ENCODE measurements around the gene FAM135A.
"Not testable (repeated sequence)": the region's sequence is repeated elsewhere in the genome, so short reads cannot be mapped to it uniquely, and the experiment has no call there.

Gene FAM135A

GRCh38 chr6:70436320-70436719, 23.0 kb downstream of the FAM135A start:
- intact Hi-C loops (cut with DNase I): no loop called here
- no peak for DNase-seq

DNA sequence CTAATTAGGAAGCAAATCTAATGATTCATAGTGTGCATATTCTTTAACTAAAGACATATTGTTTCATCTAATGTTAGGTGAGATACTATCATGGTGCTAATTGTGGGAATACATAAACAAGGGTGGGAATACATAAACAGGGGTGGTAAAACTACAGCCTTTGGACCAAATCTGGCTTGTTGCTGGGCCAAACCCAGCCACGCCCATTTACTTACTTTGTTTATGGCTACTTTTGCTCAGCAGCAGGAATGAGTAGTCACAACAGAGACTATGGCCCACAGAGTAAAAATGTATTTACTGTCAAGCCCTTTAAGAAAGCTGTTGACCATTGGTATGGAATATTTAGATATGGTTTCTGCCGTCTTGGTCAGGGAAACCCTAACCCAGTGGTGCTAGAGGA, 31.7 kb downstream of the FAM135A start:
- DNase-seq: no peak
- intact Hi-C loops (cut with DNase I): no loop called here

GRCh38 chr6:70447343-70448070, 34.2 kb downstream of the FAM135A start:
- peak in 2 of 42 donors; percentile 2 to 9 for DNase-seq
- intact Hi-C loops (cut with DNase I): not testable (repeated sequence)

- intact Hi-C loops (cut with DNase I); DNase-seq: not testable (repeated sequence)
Measured at GRCh38 chr6:70453899-70454298, 40.6 kb downstream of the FAM135A start.

DNA sequence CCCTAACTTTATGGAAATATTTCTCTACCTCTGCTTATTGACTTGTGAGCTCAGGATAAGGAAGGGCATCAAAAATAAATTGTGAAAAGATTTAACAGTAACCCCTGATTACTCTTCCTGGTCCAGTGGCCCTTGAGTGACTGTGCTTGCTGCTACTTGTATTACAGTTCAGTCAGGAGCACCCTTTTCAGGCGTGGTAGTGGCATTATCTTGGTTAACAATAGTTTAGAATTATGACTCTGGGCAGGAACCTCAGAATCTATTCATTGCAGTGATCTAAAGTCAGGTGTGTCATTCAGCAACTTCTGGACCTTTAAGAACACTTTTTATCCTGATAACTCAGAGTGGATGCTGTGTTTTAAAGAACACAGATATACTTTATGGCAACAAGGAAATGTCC, 43.4 kb downstream of the FAM135A start:
- intact Hi-C loops (cut with DNase I): no loop called here

DNA sequence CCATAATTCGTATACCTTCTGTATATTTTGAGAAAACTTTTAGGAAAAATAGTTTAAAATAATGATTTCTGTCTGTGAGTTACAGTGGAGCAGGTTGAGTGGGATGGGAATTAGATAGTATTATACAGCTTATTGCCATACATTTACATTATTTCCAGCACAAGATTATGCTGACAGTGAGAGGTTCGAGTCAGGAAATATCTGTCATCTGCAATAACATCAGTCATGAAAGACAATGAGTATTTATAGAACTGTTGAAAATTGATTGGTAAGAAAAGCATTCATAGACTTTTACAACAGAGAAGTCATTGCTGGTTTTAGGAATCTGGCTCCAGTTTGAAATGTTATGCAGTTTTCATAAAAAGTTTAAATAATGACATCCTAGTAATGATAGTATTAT, 45.9 kb downstream of the FAM135A start:
- no peak for DNase-seq
- intact Hi-C loops (cut with DNase I): no loop called here

More for the DNA sequence above, 43.4 kb downstream of the FAM135A start:
- DNase-seq: no peak

DNA sequence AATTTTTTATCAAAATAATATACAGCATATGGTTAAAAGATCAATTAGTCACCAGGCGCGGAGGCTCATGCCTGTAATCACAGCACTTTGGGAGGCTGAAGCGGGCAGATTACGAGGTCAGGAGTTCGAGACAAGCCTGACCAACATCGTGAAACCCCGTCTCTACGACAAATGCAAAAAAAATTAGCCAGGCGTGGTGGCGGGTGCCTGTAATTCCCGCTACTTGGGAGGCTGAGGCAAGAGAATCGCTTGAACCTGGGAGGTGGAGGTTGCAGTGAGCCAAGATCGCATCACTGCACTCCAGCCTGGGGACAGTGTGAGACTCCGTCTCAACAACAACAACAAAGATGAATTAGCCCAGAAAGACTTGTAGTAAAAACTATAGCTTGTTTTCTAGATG, 46.4 kb downstream of the FAM135A start:
- DNase-seq; intact Hi-C loops (cut with DNase I): not testable (repeated sequence)

DNA sequence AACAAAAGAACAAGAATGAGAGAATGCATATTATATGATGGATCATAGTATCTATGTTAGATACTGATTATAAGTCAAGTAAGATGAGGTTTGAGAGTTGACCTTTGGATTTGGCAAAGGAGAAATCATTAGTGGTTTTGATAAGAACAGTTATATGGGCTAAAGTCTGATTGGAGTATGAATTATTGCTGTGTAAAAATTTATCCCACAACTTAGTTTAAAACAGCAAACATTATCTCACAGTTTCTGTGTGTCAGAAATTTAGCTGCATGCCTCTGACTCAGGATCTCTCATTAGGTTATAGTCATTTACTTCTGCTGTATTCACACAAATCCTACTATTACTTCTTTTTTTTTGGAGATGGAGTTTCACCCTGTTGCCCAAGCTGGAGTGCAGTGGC, 56.7 kb downstream of the FAM135A start:
- intact Hi-C loops (cut with DNase I): no loop called here
- DNase-seq: no peak

DNA sequence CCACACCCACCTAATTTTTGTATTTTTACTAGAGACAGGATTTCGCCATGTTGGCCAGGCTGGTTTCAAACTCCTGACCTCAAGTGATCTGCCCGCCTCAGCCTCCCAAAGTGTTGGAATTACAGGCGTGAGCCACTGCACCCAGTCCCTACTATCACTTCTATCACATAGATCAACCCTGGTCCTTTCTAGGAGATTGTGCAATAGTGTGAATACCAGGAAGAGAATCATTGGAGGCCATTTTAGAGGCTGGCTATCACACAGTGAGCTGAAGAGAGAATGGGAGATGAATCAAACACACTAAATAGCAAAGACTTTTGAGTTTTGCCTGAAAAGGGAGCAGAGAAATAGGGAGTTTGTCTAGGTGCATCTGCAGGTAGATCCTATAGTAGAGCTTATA, 57.2 kb downstream of the FAM135A start:
- DNase-seq: not testable (repeated sequence)

GRCh38 chr6:70474751-70475150, 61.4 kb downstream of the FAM135A start:
- peak in 1 of 42 donors; percentile 5 for DNase-seq
- intact Hi-C loops (cut with DNase I): no loop called here

More for the DNA sequence above, 57.2 kb downstream of the FAM135A start:
- intact Hi-C loops (cut with DNase I): not testable (repeated sequence)

DNA sequence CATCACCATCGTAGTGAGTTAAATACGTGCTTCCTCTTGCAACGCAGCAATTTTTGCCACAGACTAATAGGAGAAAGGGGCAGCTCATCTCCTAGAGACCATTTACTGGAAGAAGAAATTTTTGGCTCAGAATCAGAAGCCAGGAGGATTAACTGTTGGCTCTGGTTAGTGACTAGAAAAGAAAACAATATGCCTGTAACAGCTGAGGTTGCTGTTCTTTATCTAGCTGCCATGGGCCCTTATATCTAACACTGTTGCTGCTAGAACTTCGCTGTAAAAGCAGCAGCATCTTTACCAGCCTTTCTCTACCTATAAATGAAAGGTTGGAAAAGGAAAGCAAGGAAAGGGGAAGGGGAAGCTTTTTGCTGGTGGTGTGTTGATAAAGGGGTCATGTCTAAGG, 65.9 kb downstream of the FAM135A start:
- no peak for DNase-seq
- intact Hi-C loops (cut with DNase I): no loop called here

GRCh38 chr6:70486638-70487037, 73.3 kb downstream of the FAM135A start:
- DNase-seq; intact Hi-C loops (cut with DNase I): not testable (repeated sequence)

DNA sequence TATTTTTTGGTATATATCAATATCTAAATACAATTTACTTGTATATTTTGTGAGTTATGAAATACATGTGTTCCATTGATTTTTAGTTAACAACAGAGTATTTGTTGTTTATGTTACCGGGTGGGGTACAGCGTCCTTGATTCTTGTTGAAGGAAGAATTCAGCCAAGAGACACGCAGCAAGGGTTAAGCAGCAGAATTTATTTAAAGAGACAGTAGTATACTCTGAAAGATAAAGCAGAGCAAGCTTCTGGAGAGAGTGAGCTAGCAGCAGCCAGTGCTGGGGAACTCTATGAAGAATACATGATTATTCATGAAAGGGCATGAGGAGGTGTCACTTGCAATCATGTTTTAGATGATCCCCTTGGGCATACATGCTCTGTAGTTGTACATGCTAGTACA, 76.1 kb downstream of the FAM135A start:
- intact Hi-C loops (cut with DNase I): no loop called here
- DNase-seq: no peak

- no peak for DNase-seq
Measured at GRCh38 chr6:70494833-70495232, 81.5 kb downstream of the FAM135A start.

GRCh38 chr6:70495790-70496189, 82.5 kb downstream of the FAM135A start:
- intact Hi-C loops (cut with DNase I): not testable (repeated sequence)

More at GRCh38 chr6:70494833-70495232, 81.5 kb downstream of the FAM135A start:
- intact Hi-C loops (cut with DNase I): no loop called here

GRCh38 chr6:70502484-70502883, 89.2 kb downstream of the FAM135A start:
- DNase-seq: no peak
- intact Hi-C loops (cut with DNase I): no loop called here

More at GRCh38 chr6:70495790-70496189, 82.5 kb downstream of the FAM135A start:
- not testable (repeated sequence) for DNase-seq

DNA sequence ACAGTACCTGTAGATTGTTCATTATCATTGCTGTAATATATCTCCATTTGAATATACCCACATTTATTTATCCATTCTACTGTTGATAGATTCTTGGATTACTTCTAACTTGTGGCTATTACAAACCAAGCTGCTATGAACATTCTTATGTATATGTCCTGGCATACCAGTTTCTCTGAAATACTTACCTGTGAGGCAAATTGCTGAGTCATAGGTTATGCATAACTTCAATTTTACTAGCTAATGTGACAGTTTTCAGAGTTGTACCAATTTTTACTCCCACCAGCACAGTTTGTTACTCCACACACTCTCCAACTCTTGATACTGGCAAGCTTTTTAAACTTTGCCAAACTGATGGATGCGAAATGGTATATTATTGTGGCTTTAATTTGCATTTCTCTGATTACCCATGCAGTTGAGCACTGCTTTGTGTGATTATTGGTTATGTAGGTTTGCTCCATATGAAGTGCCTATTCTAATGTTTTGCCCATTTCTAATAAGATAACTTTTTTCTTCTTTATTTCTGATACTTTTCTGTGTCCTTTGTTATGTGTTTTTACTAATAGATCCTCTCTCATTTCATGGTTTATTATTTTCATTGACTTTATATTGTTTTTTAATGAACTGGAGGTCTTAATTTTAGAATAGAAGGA, 90.6 kb downstream of the FAM135A start:
- intact Hi-C loops (cut with DNase I): no loop called here
- no peak for DNase-seq

DNA sequence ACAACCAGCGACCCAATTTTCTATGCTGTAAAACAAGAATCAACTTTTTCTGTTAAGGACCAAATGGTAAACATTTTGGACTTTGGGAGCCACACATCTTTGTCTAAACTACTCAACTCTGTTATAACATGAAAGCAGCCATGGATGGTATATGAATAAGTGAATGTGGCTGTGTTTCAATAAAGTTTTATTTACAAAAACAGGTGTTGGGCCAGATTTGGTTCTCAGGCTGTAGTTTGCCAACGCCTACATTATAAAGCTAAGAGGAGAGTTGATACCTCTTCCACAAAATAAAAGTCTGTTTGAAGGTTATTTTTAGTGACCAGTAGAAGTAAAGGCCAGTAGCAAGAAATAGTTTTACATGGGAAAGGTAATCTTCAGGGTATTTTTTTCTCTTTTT, 93.0 kb downstream of the FAM135A start:
- DNase-seq: no peak
- intact Hi-C loops (cut with DNase I): no loop called here

- DNase-seq: no peak
- intact Hi-C loops (cut with DNase I): no loop called here
Measured at GRCh38 chr6:70507161-70507560, 93.9 kb downstream of the FAM135A start.

DNA sequence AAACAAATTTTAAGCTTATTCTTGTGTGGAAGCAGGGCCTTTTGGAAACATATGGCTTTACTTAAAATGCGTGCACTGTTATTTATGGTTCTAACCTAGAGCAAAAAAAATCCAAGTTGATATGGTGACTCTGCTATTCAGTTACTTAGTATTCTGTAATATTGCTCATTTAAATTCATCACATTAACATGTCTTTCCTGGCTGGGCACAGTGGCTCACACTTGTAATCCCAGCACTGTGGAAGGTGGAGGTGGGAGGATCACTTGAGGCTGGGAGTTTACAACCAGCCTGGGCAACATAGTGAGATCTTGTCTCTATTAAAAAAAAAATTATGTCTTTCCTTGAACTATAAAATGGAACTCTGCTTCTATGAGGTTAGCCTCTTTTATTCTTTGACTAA, 95.6 kb downstream of the FAM135A start:
- no peak for DNase-seq

DNA sequence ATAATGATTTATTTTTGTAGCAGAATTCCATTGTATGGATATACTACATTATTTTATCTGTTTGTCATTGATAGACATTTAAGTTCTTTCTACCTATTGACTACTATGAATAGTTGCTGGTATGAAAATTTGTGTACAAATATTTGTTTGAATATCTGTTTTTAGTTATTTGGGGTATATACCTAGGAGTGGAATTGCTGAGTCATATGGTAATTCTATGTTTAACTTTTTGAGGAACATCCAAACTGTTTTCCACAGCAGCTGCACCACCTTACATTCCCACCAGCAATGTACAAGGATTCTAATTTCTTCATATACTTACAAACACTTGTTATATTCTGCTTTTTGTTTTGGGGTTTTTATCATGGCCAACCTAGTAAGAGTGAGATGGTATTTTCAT, 97.3 kb downstream of the FAM135A start:
- DNase-seq: no peak
- intact Hi-C loops (cut with DNase I): no loop called here

More for the DNA sequence above, 95.6 kb downstream of the FAM135A start:
- intact Hi-C loops (cut with DNase I): no loop called here

All from head of caudate nucleus (tissue), 42 donors.